Gastroesophageal sphincter (tissue), 3 donors: ENCODE measurements around the gene ZNF492.

Experiments used
- CTCF ChIP-seq, 4 experiments: fragments of 200-600 bp in 2 of 4; fragments of 450-650 bp in 2 of 4; sonication (generic) in 1 of 4; IDR thresholded peaks; one replicate each; pipeline ENCODE4 v1.5.1; 2017 to 2019; ENCODE audit warnings: antibody characterized with exemption in 4 of 4, mild to moderate bottlenecking in 2 of 4, moderate library complexity in 2 of 4
- EP300 ChIP-seq: sonication (generic); formaldehyde crosslinking; IDR thresholded peaks from one replicate; pipeline ENCODE4 v1.6.1; 2017; ENCODE audit warnings: antibody characterized with exemption, mild to moderate bottlenecking
- POLR2A ChIP-seq, 2 donors: fragments of 450-650 bp; IDR thresholded peaks; one replicate each; pipeline ENCODE4 v1.6.1; 2017; ENCODE audit warnings: antibody characterized with exemption in 2 of 2, mild to moderate bottlenecking in 2 of 2, moderate library complexity in 1 of 2

- TF ChIP-seq CTCF (IDR thresholded peaks at IDR 0.05) (no peak), EP300 (no peak), POLR2A (IDR thresholded peaks at IDR 0.05) (no peak)
These were observed 8.7 kb upstream of the ZNF492 start for GRCh38 chr19:22625266-22626035.
